Panc1 (cell line): ENCODE results near the gene SCUBE2. TPM values are rescaled to one million over a fixed set of nuclear protein-coding genes. Genes with fewer than 3 reads are reported as not detected.

Source experiments
- ATAC-seq: fragments of 200-7000 bp; cut with Tn5 transposase; 2 replicates; pipeline ENCODE4 v1.9.1; 2020; ENCODE audit warnings: mild to moderate bottlenecking, moderate library complexity
- BruUV-seq: library from RNA; stranded (reverse); fragments of 400-500 nt; replicated peaks from 2 replicates; lab custom pipeline; 2021; lab: Mats Ljungman, UMichigan
- CTCF ChIA-PET: fragments of 300-600 bp; sonication (Branson Sonifier 250); formaldehyde crosslinking; loops from one replicate; lab custom pipeline; 2022; ENCODE audit warnings: antibody characterized with exemption; lab: Charles Lee
- POLR2A ChIA-PET: fragments of 300-600 bp; sonication (Branson Sonifier 250); formaldehyde crosslinking; loops from one replicate; lab custom pipeline; 2022; ENCODE audit warnings: antibody characterized with exemption; lab: Charles Lee
- DNase-seq: peaks from one replicate; pipeline ENCODE4 v3.0.0-alpha.2; 2010; ENCODE audit warnings: low read depth, low spot score
- H3K27ac ChIP-seq: 2 replicates; pipeline ENCODE4 v1.5.1; 2011; ENCODE audit warnings: mild to moderate bottlenecking, low read length, inconsistent platforms
- H3K27me3 ChIP-seq: fragments of 200-500 bp; sonication (Bioruptor generic); 2 replicates; pipeline ENCODE4 v1.6.0; 2014; ENCODE audit warnings: low read length, inconsistent platforms; ENCODE audit not compliant: control insufficient read depth, insufficient read depth
- H3K36me3 ChIP-seq: fragments of 200-500 bp; sonication (Bioruptor generic); 2 replicates; pipeline ENCODE4 v1.5.1; 2014; ENCODE audit warnings: inconsistent platforms, mild to moderate bottlenecking, low read length, moderate library complexity; ENCODE audit not compliant: control insufficient read depth, insufficient read depth
- H3K4me1 ChIP-seq: 2 replicates; pipeline ENCODE4 v1.5.1; 2011; ENCODE audit warnings: inconsistent platforms, mild to moderate bottlenecking, low read length, moderate library complexity; ENCODE audit not compliant: control insufficient read depth, insufficient read depth
- H3K4me3 ChIP-seq, 2 experiments: 2 replicates each; pipeline ENCODE4 v1.5.1; 2011 to 2012; ENCODE audit warnings: low read depth in 2 of 2, low read length in 2 of 2, mild to moderate bottlenecking in 2 of 2, inconsistent platforms in 1 of 2, moderate library complexity in 1 of 2
- H3K9me3 ChIP-seq: fragments of 200-500 bp; sonication (Bioruptor generic); 2 replicates; pipeline ENCODE4 v1.5.1; 2014; ENCODE audit warnings: low read depth, mild to moderate bottlenecking, inconsistent platforms, low read length, moderate library complexity; ENCODE audit not compliant: control insufficient read depth, insufficient read depth
- POLR2AphosphoS5 ChIP-seq: IDR thresholded peaks from 2 replicates; pipeline ENCODE4 v1.6.1; 2012; ENCODE audit warnings: mild to moderate bottlenecking, low read depth, low read length, moderate library complexity
- SIN3A ChIP-seq: IDR thresholded peaks from 2 replicates; pipeline ENCODE4 v1.6.1; 2012; ENCODE audit warnings: low read depth, mild to moderate bottlenecking, low read length, moderate library complexity, borderline replicate concordance; ENCODE audit not compliant: insufficient read depth
- TCF7L2 ChIP-seq: IDR thresholded peaks from 2 replicates; pipeline ENCODE4 v1.6.1; 2011; ENCODE audit warnings: mild to moderate bottlenecking, low read depth, low read length, inconsistent platforms
- in situ Hi-C: cut with HindIII; loops from 2 replicates; pipeline ENCODE4 v1.10.0; 2016; ENCODE audit warnings: low sequenced_read_pairs, low pct_unique_long_range_greater_than_20kb
- intact Hi-C: fragments of 100-400 bp; cut with micrococcal nuclease; formaldehyde crosslinking; loops from one replicate; pipeline ENCODE4 v1.10.0; 2022; ENCODE audit not compliant: unreplicated experiment
- total RNA-seq: library from RNA; stranded (reverse); gene quantifications from one replicate; pipeline ENCODE4 v1.2.1, GENCODE V29; 2021; ENCODE audit not compliant: unreplicated experiment
- TF ChIP-seq, protein P1 (sequence below), 2 experiments: IDR thresholded peaks; 2 replicates each; pipeline ENCODE4 v1.6.1; 2011 to 2012; ENCODE audit warnings: low read depth in 2 of 2, control low read depth in 1 of 2, low read length in 1 of 2, mild to moderate bottlenecking in 1 of 2, moderate library complexity in 1 of 2; ENCODE audit not compliant: insufficient read depth in 1 of 2
- TF ChIP-seq, protein P2 (sequence below): fragments of 450-650 bp; IDR thresholded peaks from 2 replicates; pipeline ENCODE4 v1.5.1; 2017; ENCODE audit warnings: mild to moderate bottlenecking

Gene SCUBE2
- total RNA-seq, 1 experiment from 2014 or later: 2.8 TPM

DNA sequence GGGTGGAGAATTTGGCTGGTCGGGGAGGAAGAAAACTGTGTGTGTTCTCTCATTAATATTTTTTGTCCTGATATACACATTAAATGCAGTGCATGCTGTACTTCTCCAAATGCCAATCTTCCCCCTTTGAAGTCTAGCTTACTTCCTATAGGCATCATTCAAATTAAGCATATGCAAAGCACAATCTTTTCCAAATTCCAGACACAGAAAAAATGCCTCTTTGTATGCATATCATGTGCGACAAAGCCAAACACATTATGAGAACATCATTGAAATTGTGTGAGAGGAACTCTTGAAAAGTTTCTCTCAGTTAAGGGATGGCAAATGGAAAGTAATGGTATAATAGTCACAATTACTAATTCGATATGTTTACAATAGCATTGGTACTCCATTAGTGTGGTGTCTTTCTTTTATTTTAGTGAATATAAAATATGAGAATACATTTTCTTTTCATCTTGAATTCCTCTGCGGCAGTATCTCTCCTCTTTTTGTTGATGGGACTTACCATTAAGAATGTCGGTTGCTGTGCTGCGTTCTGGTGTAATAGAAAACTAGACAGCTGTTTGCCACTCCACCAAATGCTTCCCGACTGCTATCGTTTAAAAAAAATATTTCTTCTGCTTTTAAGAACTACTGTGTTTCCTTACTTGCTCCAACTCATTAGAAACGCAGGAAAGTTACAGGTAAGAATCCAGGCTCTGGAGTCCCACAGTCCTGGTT lies 68.3 kb downstream of the SCUBE2 start:
- no TSS peak for BruUV-seq
- Histone ChIP-seq H3K9me3 (no peaks in the 10 kb centered on the region), H3K27me3 (no peaks in the 10 kb centered on the region), H3K4me3 (no peak overlapping the region), H3K36me3 (no peaks in the 10 kb centered on the region), H3K27ac (no peak overlapping the region), H3K4me1 (no peaks in the 10 kb centered on the region)
- ATAC-seq (no peak), DNase-seq (no peak)
- in situ Hi-C loops (no loop called here), intact Hi-C loops (no loop called here)
- CTCF ChIA-PET: interaction anchor here (0.6 kb wide), 1 partner anchor 115 kb away, joined by 4 read pairs; no protein-coding TSS in a partner anchor
- TF ChIP-seq SIN3A: no peak
- TF ChIP-seq TCF7L2: no peak
- TF ChIP-seq, protein P1, sequence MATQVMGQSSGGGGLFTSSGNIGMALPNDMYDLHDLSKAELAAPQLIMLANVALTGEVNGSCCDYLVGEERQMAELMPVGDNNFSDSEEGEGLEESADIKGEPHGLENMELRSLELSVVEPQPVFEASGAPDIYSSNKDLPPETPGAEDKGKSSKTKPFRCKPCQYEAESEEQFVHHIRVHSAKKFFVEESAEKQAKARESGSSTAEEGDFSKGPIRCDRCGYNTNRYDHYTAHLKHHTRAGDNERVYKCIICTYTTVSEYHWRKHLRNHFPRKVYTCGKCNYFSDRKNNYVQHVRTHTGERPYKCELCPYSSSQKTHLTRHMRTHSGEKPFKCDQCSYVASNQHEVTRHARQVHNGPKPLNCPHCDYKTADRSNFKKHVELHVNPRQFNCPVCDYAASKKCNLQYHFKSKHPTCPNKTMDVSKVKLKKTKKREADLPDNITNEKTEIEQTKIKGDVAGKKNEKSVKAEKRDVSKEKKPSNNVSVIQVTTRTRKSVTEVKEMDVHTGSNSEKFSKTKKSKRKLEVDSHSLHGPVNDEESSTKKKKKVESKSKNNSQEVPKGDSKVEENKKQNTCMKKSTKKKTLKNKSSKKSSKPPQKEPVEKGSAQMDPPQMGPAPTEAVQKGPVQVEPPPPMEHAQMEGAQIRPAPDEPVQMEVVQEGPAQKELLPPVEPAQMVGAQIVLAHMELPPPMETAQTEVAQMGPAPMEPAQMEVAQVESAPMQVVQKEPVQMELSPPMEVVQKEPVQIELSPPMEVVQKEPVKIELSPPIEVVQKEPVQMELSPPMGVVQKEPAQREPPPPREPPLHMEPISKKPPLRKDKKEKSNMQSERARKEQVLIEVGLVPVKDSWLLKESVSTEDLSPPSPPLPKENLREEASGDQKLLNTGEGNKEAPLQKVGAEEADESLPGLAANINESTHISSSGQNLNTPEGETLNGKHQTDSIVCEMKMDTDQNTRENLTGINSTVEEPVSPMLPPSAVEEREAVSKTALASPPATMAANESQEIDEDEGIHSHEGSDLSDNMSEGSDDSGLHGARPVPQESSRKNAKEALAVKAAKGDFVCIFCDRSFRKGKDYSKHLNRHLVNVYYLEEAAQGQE (IDR thresholded peaks at IDR 0.05; ENCODE audit: insufficient read depth in 1 of 2, low read depth in 2 of 2, low read length in 1 of 2): no peak
- TF ChIP-seq, protein P2, sequence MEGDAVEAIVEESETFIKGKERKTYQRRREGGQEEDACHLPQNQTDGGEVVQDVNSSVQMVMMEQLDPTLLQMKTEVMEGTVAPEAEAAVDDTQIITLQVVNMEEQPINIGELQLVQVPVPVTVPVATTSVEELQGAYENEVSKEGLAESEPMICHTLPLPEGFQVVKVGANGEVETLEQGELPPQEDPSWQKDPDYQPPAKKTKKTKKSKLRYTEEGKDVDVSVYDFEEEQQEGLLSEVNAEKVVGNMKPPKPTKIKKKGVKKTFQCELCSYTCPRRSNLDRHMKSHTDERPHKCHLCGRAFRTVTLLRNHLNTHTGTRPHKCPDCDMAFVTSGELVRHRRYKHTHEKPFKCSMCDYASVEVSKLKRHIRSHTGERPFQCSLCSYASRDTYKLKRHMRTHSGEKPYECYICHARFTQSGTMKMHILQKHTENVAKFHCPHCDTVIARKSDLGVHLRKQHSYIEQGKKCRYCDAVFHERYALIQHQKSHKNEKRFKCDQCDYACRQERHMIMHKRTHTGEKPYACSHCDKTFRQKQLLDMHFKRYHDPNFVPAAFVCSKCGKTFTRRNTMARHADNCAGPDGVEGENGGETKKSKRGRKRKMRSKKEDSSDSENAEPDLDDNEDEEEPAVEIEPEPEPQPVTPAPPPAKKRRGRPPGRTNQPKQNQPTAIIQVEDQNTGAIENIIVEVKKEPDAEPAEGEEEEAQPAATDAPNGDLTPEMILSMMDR: no peak
- TF ChIP-seq POLR2AphosphoS5: no peak
- POLR2A ChIA-PET: no interaction called here

DNA sequence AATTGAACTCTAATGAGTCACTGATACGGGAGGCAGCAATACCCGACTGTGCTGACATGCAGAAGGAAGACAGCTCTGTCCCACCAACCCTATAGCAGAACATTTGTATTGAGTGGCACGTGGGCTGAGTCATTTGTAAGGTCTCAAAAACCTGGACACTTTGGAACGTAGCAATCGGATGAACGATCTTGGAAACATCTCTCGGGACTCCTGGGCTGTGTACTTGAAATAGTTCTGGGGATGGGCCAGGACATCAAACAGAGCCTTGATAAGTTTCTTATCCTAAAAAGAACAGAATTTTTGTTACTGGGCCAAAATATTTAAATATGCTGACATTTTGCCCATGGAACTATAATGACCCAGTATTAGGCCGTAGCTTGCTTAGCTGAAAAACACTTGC lies 70.5 kb downstream of the SCUBE2 start:
- no peak for DNase-seq
- no peaks in the 10 kb centered on the region for H3K36me3 ChIP-seq
- TF ChIP-seq, protein P1 (IDR thresholded peaks at IDR 0.05; ENCODE audit: insufficient read depth in 1 of 2, low read depth in 2 of 2, low read length in 1 of 2): no peak
- TF ChIP-seq POLR2AphosphoS5 (no peak), SIN3A (no peak), TCF7L2 (no peak)
- TF ChIP-seq, protein P2: no peak
- no TSS peak for BruUV-seq
- CTCF ChIA-PET: no interaction called here
- in situ Hi-C loops: no loop called here
- no peak overlapping the region for H3K4me3 ChIP-seq
- intact Hi-C loops: no loop called here
- no peaks in the 10 kb centered on the region for H3K9me3 ChIP-seq
- POLR2A ChIA-PET: interaction anchor here (0.5 kb wide), 1 partner anchor 44 kb away, joined by 8 read pairs; no protein-coding TSS in a partner anchor
- no peak for ATAC-seq
- H3K27me3 ChIP-seq: no peaks in the 10 kb centered on the region
- H3K27ac ChIP-seq: no peak overlapping the region
- H3K4me1 ChIP-seq: no peaks in the 10 kb centered on the region
